GM13977 (cell line): Measurements from ENCODE around the gene TIMM44.

Experiments
- DNase-seq: peaks from one replicate; pipeline ENCODE4 v3.0.0; 2012; ENCODE audit warnings: low spot score
- in situ Hi-C: fragments of 300-500 bp; cut with MboI; formaldehyde crosslinking; loops from one replicate; pipeline ENCODE4 v1.12.0; 2022; ENCODE audit warnings: low sequenced_read_pairs, low pct_unique_long_range_greater_than_20kb, mixed read lengths, inconsistent platforms; ENCODE audit not compliant: unreplicated experiment
- TF ChIP-seq, protein P1 (sequence below): IDR thresholded peaks from 2 replicates; pipeline ENCODE4 v1.5.1; 2012; ENCODE audit warnings: mild to moderate bottlenecking, control low read depth; ENCODE audit not compliant: insufficient read depth; ENCODE audit errors: extremely low read depth, missing control alignments

The TIMM44 gene

DNA sequence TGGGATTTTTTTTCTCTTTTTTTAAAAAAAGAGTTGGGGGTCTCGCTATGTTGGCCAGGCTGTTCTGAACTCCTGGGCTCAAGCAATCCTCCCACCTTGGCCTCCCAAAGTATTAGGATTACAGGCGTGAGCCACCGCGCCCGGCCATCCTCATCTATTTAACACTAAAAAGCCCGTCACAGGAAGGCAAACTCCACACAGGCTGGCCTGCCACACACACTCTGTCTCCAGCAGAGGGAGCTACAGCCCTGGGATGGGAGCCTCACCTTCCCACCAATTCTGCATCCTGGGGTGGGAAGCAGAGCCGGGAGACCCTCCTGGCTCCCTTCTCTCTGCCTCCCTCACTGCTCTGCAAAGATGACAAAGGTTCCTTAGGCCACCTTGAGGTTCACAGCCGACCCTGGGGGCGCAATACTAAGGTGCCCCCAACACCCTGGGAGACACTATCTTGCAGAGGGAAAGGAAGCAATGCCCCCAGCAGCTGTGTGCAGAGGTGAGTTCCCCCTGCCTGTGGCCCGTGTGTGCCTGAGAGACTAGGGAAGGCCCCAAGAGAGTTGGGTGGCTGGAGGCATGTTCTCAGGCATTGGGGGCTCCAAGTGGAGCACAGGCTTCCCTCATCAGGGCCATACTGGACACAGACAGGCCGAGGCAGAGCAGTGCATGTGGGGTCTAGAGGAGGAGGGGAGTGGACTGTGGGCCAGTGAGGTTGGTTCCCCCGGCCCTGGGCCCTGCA lies 27.4 kb upstream of the TIMM44 start:
- in situ Hi-C loops = no loop called here
- peak; percentile 66 for DNase-seq
- TF ChIP-seq, protein P1, sequence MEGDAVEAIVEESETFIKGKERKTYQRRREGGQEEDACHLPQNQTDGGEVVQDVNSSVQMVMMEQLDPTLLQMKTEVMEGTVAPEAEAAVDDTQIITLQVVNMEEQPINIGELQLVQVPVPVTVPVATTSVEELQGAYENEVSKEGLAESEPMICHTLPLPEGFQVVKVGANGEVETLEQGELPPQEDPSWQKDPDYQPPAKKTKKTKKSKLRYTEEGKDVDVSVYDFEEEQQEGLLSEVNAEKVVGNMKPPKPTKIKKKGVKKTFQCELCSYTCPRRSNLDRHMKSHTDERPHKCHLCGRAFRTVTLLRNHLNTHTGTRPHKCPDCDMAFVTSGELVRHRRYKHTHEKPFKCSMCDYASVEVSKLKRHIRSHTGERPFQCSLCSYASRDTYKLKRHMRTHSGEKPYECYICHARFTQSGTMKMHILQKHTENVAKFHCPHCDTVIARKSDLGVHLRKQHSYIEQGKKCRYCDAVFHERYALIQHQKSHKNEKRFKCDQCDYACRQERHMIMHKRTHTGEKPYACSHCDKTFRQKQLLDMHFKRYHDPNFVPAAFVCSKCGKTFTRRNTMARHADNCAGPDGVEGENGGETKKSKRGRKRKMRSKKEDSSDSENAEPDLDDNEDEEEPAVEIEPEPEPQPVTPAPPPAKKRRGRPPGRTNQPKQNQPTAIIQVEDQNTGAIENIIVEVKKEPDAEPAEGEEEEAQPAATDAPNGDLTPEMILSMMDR = peak; percentile 82

GRCh38 chr19:7969555-7969939 lies 26.1 kb upstream of the TIMM44 start:
- in situ Hi-C loops = no loop called here
- DNase-seq = no peak
- TF ChIP-seq, protein P1 = no peak

DNA sequence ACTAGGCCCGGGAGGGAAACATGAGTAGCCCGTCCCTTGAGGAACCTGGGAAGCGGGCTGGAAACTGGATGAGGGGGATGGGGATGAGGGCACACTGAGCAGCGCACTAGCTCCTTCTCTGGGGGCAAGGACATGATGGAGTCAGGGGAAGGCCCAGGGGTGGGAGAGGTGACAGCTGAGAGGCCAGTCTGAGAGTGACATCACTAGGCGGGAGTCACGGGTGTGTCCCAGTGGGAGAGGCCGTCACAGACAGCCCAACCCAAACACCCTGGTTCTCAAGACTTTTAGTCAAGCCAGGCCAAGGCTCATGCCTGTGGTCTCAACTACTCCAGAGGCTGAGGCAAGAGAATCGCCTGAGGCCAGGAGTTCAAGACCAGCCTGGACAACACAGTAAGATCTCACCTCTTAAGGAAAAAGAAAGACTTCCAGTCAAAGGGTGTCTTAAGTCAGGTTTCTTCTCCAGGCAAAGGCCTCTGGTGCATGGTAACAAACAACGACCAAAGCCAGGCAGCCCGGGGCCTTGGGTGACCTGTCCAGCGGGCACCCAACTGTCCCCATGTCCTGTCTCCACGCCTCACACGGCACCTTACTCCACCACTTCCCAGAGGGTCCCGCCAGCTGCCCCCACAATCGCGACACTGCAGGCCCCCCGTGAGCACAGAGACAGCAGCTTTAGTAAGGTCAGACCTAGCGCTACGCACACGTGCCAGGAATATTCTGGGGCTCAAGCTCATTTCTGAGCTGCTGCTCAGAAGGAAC lies 25.5 kb upstream of the TIMM44 start:
- DNase-seq = no peak
- TF ChIP-seq, protein P1 = no peak
- in situ Hi-C loops = no loop called here

DNA sequence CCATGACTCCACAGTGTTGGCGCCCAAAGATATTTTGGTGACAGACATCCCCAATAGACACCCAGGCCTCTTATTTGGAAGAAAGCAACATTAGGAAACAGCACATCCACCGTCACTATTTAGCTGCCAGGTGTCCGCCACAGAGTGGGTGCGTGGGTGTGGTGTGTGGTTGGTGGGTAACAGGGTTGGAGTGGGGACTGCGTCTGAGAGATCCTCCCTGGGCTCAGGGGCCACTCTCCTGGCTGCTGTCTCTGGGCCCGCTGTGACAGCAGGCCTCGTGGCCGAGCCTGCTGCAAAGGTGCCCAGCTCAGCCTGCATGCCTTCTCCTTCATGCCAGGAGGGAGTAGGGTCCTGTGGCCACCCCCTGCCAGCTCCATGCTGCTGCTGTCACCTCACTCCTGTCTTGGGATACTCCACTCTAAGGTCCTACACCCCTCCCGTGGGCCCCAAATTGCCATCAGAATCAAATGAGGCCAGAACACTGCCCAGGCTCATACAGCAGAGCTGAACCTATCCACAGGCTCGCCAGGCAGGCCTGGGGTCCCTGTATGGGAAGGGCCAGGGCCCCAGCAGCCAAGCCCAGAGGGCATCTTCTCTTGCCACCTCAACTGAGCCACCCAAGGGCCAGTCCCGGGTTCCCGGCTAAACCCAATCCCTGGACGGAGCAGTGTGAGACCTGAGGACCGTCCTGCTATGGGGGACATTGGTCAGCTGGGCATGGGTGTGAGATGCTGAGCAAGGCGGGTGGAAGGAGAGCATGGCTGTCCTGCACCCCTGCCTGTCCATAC lies 24.7 kb upstream of the TIMM44 start:
- TF ChIP-seq, protein P1 = no peak
- in situ Hi-C loops = no loop called here
- no peak for DNase-seq

GRCh38 chr19:7965921-7966665 lies 22.6 kb upstream of the TIMM44 start:
- TF ChIP-seq, protein P1 = no peak
- no peak for DNase-seq
- in situ Hi-C loops = no loop called here
